SH-SY5Y (cell line): ENCODE results near the gene GALNT18.

Source experiments
- GATA2 ChIP-seq: IDR thresholded peaks from 2 replicates; pipeline ENCODE4 v1.6.1; 2011; ENCODE audit warnings: mild to moderate bottlenecking, low read depth, low read length
- GATA3 ChIP-seq: IDR thresholded peaks from 2 replicates; pipeline ENCODE4 v1.6.1; 2011; ENCODE audit warnings: low read depth, mild to moderate bottlenecking, low read length, moderate library complexity

DNA sequence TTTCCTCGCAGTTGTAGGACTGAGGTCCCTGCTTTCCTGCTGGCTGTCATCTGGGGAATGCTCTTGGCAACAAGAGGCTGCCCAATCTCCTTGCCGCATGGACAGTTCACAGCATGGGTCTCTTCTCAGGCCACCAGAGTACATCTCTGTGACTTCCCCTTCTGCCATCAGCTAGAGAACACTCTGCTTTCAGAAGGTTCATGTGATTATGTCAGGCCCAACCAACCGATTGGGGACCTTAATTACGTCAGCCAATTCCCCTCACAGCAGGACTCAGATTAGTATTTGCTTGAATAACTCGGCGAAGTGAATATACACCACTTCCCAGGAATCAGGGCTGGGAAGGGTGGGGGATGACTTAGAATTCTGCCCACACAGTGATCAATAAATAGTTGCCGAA lies 206.8 kb downstream of the GALNT18 start:
- TF ChIP-seq GATA2 (no peak), GATA3 (no peak)
